OCI-LY1 (cell line): ENCODE results near the gene SCIN.

Experiments used
- EZH2 ChIP-seq: fragments of 200-600 bp; sonication (generic), shearing (Covaris generic); IDR thresholded peaks from 2 replicates; pipeline ENCODE4 v1.8.0; 2017; ENCODE audit warnings: borderline replicate concordance, mixed run types, mild to moderate bottlenecking, antibody characterized with exemption, low read length, moderate library complexity, mixed read lengths
- TF ChIP-seq, protein P1 (sequence below): fragments of 200-600 bp; sonication (generic), shearing (Covaris generic); IDR thresholded peaks from 2 replicates; pipeline ENCODE4 v1.5.1; 2017; ENCODE audit warnings: mild to moderate bottlenecking, antibody characterized with exemption, low read length, moderate library complexity, mixed read lengths

- TF ChIP-seq, protein P1, sequence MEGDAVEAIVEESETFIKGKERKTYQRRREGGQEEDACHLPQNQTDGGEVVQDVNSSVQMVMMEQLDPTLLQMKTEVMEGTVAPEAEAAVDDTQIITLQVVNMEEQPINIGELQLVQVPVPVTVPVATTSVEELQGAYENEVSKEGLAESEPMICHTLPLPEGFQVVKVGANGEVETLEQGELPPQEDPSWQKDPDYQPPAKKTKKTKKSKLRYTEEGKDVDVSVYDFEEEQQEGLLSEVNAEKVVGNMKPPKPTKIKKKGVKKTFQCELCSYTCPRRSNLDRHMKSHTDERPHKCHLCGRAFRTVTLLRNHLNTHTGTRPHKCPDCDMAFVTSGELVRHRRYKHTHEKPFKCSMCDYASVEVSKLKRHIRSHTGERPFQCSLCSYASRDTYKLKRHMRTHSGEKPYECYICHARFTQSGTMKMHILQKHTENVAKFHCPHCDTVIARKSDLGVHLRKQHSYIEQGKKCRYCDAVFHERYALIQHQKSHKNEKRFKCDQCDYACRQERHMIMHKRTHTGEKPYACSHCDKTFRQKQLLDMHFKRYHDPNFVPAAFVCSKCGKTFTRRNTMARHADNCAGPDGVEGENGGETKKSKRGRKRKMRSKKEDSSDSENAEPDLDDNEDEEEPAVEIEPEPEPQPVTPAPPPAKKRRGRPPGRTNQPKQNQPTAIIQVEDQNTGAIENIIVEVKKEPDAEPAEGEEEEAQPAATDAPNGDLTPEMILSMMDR, result no peak
- TF ChIP-seq EZH2, result no peak
These were observed 70.7 kb downstream of the SCIN start for GRCh38 chr7:12641196-12641595.
